ENCODE data around the gene ZNF627. TPM values are rescaled to one million over a fixed set of nuclear protein-coding genes. Genes with fewer than 3 reads are reported as not detected.

The ZNF627 gene
- total and polyA plus RNA-seq, 2 of the 8 experiments (the other 6 are each of a cell fraction or from before 2014, with no cell fraction given): 7.2 to 13.7 TPM

- no peak for TF ChIP-seq ATF2 (IDR thresholded peaks at IDR 0.05; ENCODE audit: low read length)
- TF ChIP-seq ASH2L (IDR thresholded peaks at IDR 0.05; ENCODE audit: low read length): no peak
- TF ChIP-seq BACH1 (IDR thresholded peaks at IDR 0.05; ENCODE audit: low read length): no peak
- no peak for TF ChIP-seq CEBPB (IDR thresholded peaks at IDR 0.05; ENCODE audit: low read depth, low read length)
Measured at GRCh38 chr19:11624069-11624463, 26.8 kb downstream of the ZNF627 start (continued).
